Nephron progenitor cell (in vitro differentiated cells): ENCODE results near the gene GAP43.

ENCODE experiments used
- DNase-seq: peaks from one replicate; pipeline ENCODE4 v3.0.0; 2021
- H3K27ac Mint-ChIP-seq: 2 replicates; pipeline ENCODE4 v1.8.0; 2021; ENCODE audit warnings: mild to moderate bottlenecking, moderate library complexity, mixed read lengths
- H3K27me3 Mint-ChIP-seq: 2 replicates; pipeline ENCODE4 v1.8.0; 2021; ENCODE audit warnings: mild to moderate bottlenecking, low read depth, mixed read lengths; ENCODE audit not compliant: poor library complexity
- H3K36me3 Mint-ChIP-seq: 2 replicates; pipeline ENCODE4 v1.8.0; 2021; ENCODE audit warnings: low read depth, mixed read lengths
- H3K4me1 Mint-ChIP-seq: 2 replicates; pipeline ENCODE4 v1.8.0; 2021; ENCODE audit warnings: mixed read lengths
- H3K4me3 Mint-ChIP-seq: 2 replicates; pipeline ENCODE4 v1.8.0; 2021; ENCODE audit warnings: mild to moderate bottlenecking, moderate library complexity, mixed read lengths
- H3K9me3 Mint-ChIP-seq: 2 replicates; pipeline ENCODE4 v1.8.0; 2021; ENCODE audit warnings: mild to moderate bottlenecking, moderate library complexity, mixed read lengths
- TF ChIP-seq, protein P1 (sequence below): fragments of 200-600 bp; sonication (generic); IDR thresholded peaks from 2 replicates; pipeline ENCODE4 v1.5.0; 2021; ENCODE audit warnings: antibody characterized with exemption

GAP43 gene

DNA sequence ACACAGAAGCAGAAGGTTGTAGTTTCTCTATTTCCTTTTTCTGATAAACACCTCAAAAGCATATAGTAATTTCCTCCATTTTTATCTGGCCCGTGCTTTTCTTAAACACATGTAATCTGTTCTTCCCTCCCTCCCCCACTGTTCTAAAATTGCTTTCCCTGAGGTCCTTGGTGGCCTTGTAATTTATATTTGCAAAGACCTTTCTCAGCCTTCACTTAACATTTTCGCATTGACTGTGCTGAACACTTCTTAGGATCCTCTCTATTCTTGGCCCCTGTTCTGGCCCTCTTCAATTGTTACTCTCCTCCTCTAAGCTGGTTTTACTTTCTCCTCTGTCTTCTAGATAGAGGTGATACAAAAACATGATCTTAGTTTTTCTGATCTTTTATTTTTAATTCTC, 28.3 kb downstream of the GAP43 start:
- Mint-ChIP-seq H3K27me3 (no peaks in the 10 kb centered on the region), H3K4me1 (peaks cover 10% of the 10 kb centered on the region), H3K27ac (no peak overlapping the region), H3K4me3 (no peak overlapping the region), H3K36me3 (no peaks in the 10 kb centered on the region), H3K9me3 (peaks cover 5% of the 10 kb centered on the region)
- TF ChIP-seq, protein P1, sequence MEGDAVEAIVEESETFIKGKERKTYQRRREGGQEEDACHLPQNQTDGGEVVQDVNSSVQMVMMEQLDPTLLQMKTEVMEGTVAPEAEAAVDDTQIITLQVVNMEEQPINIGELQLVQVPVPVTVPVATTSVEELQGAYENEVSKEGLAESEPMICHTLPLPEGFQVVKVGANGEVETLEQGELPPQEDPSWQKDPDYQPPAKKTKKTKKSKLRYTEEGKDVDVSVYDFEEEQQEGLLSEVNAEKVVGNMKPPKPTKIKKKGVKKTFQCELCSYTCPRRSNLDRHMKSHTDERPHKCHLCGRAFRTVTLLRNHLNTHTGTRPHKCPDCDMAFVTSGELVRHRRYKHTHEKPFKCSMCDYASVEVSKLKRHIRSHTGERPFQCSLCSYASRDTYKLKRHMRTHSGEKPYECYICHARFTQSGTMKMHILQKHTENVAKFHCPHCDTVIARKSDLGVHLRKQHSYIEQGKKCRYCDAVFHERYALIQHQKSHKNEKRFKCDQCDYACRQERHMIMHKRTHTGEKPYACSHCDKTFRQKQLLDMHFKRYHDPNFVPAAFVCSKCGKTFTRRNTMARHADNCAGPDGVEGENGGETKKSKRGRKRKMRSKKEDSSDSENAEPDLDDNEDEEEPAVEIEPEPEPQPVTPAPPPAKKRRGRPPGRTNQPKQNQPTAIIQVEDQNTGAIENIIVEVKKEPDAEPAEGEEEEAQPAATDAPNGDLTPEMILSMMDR: no peak
- no peak for DNase-seq

DNA sequence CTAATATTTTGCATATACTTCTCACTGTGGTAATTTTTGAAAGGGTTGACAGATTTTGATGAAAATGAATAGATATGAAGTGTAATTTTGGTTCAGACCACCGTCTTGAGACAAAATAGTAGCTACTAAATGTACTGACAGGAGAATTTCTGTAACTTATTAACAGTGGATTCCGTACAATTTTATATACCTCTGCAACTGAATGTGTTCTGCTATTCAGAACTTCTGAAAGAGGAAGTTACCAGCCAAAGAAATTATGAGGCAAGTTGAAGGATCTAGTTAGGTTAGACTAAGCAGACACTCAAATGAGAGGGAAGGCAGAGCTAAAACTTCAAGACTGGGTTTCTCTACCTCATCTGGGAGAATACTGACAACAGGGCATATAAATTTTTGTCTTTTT, 29.4 kb downstream of the GAP43 start:
- H3K27ac Mint-ChIP-seq: no peak overlapping the region

DNA sequence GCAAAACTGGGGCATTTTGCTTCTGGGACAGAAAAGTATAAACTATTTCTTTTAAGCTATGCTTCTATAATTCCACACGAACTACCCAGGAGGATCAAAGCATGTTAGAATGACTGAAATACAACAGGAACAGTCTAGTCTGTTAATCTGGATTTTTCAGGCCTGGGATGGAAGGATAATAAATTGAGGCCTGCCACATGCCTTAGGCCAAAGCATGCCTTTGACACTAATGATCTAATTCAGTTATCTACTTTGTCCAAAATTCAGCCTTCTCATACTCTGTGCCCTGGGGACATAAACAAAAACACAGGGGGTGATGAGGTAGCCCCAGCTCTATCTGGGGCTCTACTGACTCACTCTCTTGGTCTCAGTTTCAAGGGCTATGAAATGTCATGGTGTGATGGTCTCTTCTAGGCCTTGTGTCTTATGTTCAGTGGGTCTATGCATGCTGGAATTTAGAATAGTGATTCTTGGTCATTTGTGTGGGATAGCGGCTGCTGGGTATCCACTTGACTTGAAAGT, 32.5 kb downstream of the GAP43 start:
- Mint-ChIP-seq H3K36me3 (no peaks in the 10 kb centered on the region), H3K4me3 (peak overlapping the region; percentile 42), H3K27ac (no peak overlapping the region), H3K4me1 (peaks cover 50% of the 10 kb centered on the region), H3K27me3 (no peaks in the 10 kb centered on the region), H3K9me3 (no peaks in the 10 kb centered on the region)
- TF ChIP-seq, protein P1: no peak
- DNase-seq: no peak

More for the DNA sequence above, 29.4 kb downstream of the GAP43 start:
- no peak for DNase-seq
- TF ChIP-seq, protein P1: no peak
- Mint-ChIP-seq H3K4me1 (peaks cover 21% of the 10 kb centered on the region), H3K9me3 (no peaks in the 10 kb centered on the region), H3K27me3 (no peaks in the 10 kb centered on the region), H3K4me3 (no peak overlapping the region), H3K36me3 (no peaks in the 10 kb centered on the region)

DNA sequence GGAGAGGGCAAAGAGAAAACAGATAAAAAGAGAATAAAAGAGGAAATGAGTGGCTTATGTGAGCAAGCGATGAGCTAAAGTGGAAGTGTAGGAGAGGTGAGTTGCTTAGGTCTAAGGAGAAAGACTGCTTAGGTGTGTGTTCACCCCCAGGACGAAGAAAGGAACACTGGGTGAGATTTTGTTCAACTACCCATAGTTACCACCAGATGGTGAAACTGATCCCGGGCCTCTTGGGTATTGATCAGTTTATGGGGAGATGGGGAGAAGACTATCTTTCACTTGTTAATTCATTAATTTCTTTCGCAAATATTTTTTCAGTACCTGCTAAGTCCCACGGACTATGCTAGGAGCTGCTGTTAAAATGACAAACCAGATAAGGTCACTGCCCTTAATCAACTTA, 33.9 kb downstream of the GAP43 start:
- Mint-ChIP-seq H3K27ac (peak overlapping the region; percentile 61), H3K9me3 (no peaks in the 10 kb centered on the region), H3K36me3 (no peaks in the 10 kb centered on the region), H3K4me3 (peak overlapping the region; percentile 74), H3K27me3 (no peaks in the 10 kb centered on the region), H3K4me1 (peaks cover 51% of the 10 kb centered on the region)
- DNase-seq: no peak
- TF ChIP-seq, protein P1: no peak

DNA sequence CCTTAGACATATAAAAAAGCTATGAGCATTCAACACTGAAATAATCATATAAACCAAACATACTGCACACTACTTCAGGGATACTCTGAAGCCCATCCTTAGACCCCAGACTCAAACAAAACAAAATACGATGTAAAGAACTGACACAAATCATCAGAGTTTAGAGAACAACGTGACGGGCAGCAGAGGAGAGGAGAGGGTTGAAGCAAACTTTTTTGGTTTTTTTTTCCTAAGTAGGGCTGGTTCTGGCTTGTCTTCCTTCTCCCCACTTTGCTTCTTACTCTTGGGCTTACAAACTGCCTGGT, 34.7 kb downstream of the GAP43 start:
- no peaks in the 10 kb centered on the region for H3K9me3 Mint-ChIP-seq
- no peak for DNase-seq
- H3K36me3 Mint-ChIP-seq: no peaks in the 10 kb centered on the region
- TF ChIP-seq, protein P1: no peak
- peak overlapping the region; percentile 100 for H3K27ac Mint-ChIP-seq
- peak overlapping the region; percentile 94 for H3K4me3 Mint-ChIP-seq
- H3K4me1 Mint-ChIP-seq: peaks cover 51% of the 10 kb centered on the region
- H3K27me3 Mint-ChIP-seq: no peaks in the 10 kb centered on the region

DNA sequence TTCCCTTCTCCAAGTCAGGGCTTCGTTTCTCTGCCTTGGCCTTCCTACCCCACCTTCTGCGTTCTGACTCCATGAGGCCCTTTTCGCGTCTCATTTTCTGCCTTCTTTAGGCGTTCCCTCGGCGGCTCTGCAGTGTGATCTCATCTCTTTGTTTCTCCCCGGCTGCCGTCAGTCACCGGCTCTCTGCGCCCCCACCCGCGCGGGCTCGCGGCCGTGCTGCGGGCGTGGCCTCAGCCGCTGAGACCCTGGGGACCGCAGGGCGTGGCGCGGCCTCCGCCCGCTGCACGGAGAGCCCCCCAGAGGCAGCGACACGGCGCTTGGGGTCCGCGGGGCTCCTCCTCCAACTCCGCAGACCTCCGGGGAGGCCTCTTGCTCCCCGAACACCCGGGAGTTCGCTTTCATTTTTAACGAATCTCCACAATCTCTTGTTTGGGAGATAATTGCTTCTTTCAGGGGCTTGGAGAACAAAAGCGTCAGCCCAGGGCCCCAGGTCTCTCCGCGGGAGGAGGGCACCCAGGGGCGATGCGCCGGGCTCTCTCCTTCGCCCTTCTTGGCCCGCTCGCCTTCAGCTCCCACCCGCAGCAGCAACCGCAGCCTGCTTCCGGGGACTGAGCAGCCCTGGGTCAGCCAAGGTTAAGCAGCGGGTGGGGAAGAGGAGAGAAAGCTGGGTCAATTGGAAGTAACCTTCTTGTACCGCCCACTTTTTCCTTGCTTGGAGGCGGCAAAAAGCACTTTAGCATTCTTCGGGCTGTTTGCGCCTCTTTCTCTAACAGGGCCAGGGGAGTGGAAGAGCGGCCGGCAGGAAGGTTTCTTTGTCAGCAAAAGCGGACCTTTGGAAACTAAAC, 35.2 kb downstream of the GAP43 start:
- TF ChIP-seq, protein P1: no peak
- Mint-ChIP-seq H3K4me3 (peak overlapping the region; percentile 94), H3K36me3 (no peaks in the 10 kb centered on the region), H3K9me3 (no peaks in the 10 kb centered on the region), H3K27me3 (no peaks in the 10 kb centered on the region), H3K27ac (peak overlapping the region; percentile 100), H3K4me1 (peaks cover 51% of the 10 kb centered on the region)
- peak; percentile 81 for DNase-seq
